SIG-M5 treated with dmso at 0.1 percent for 504 hours (cell line): Measurements from ENCODE around the gene PLGRKT.
"Not testable (repeated sequence)": the region's sequence is repeated elsewhere in the genome, so short reads cannot be mapped to it uniquely, and the experiment has no call there.

Experiments
- DNase-seq: peaks from one replicate; lab custom pipeline; 2025; ENCODE audit not compliant: unreplicated experiment; lab: John Stamatoyannopoulos, UW

Gene PLGRKT

DNA sequence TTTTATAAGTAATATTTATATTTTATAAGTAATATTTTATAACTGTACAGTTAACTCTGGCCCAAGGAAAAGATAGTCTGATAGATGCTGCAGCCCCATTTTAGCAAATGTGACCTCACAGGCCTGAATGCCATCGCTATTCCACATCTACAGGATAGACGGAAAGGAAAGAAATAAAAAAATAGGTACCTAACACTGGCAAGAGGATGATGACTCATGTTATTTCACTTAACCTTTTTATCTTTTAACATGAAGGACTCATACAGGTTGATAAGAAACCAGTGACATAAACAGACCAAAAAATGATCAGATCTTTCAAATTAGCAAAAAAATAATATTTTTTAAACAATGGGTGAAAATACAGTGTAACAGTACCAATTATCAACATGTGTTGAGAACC is 15.3 kb upstream of the PLGRKT start:
- DNase-seq, result no peak

DNA sequence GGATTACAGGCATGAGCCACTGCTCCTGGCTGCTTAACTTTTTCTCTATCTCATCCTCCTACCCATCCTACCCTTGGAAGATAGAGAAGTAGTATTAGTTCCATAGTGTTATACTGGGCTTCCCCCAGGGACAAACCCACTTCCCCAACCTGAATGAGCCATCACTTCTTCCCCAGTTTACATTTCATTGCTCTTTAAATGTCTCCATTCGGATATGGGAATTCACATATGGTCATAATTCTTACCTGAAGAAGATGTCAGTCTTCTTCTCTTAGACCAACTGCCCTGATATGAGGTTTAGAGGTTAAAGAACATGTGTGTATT is 14.5 kb upstream of the PLGRKT start:
- no peak for DNase-seq

- peak; percentile 62 for DNase-seq
Observed at GRCh38 chr9:5450359-5451091, 12.8 kb upstream of the PLGRKT start, which contains the start of gene CD274. Gene CD274, plus strand, starts transcription at chr9:5450542. Its CDS starts 5,572 bp downstream, at chr9:5456114.

GRCh38 chr9:5449521-5450358 is 12.0 kb upstream of the PLGRKT start:
- DNase-seq, result no peak

- no peak for DNase-seq
Observed at GRCh38 chr9:5448461-5449435, 11.0 kb upstream of the PLGRKT start.

GRCh38 chr9:5448016-5448415 is 10.3 kb upstream of the PLGRKT start:
- no peak for DNase-seq

DNA sequence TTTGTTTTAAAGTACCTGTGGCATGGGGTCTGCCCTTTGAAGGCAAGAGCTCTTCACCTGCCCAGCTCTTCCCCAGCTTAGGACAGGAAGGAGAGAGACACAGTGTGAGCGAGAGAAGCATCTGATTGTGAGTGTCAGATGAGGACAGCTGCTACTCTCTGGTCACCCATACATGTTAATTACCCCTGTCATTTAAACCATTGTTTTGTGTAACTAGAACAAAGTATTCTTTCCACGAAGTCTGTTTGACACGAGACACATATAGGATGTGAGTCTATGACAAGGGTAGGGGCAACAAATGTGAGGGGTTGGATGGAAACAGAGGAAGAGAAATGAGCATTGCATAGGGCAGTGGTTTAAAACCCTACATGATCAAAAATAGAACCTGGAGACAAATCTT is 9.6 kb upstream of the PLGRKT start:
- DNase-seq, result no peak

DNA sequence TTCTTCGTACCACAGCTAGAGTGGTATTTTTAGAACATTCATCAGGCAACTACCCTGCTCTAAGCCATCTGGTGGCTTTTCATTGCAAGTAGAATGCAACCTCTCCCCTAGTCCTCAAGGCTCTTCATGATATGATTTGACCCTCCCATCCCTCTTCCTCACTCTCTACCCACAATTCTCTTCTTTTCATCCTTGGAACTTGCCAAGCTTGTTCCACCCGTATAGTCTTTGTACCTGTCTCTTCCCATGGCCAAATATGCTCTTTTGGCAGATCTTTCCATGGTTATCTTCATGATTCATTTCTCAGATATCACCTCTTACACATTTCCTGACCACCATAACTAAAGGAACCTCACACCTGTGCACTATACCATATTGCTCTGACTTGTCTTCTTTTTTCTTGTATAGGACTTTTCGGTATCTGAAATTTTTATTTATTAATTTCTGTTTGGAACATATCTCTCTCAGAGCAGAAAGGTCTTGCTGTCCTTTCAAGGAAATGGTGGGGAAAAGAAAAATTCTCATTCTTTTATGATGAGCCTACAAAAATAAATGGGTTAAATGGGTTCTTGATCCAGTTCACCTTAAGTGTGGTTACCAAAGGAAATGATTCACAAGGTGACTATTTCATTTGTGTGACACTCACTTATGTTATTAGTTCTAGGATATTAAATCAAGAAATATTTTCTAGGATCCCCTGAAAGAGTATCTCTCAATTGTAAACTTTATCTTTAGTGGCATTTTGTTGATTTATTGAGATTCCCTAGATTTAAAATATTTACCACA is 8.9 kb upstream of the PLGRKT start:
- peak; percentile 16 for DNase-seq

- peak; percentile 24 for DNase-seq
Observed at GRCh38 chr9:5445886-5446285, 8.2 kb upstream of the PLGRKT start.

GRCh38 chr9:5445096-5445495 is 7.4 kb upstream of the PLGRKT start:
- not testable (repeated sequence) for DNase-seq

- no peak for DNase-seq
Observed at GRCh38 chr9:5443850-5444249, 6.1 kb upstream of the PLGRKT start.

DNA sequence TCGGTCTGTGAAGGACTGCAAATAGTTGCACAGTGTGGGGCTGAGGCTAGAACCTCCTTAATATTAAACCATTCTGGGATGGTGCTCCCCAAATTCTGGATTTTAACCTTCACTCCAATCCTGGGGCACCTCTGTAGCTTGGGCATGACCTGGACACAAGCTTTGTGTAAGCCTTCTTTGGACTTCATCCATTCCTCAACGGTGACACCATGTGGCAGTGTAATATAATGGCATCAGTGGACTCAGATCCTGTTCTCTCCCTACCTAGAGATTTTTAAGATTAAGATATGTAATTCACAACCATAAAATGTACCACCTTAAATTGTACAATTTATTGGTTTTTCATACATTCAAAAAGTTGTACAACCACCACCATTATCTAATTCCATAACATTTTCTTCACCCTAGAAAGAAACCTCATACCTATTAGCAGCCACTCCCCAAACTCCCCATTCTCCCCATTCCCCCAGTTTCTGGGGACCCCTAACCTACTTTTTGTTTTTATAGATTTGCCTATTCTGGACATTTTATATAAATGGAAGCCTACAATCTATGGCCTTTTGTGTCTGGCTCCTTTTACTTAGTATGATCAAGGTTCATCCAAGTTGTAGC is 4.8 kb upstream of the PLGRKT start:
- peak; percentile 46 for DNase-seq

DNA sequence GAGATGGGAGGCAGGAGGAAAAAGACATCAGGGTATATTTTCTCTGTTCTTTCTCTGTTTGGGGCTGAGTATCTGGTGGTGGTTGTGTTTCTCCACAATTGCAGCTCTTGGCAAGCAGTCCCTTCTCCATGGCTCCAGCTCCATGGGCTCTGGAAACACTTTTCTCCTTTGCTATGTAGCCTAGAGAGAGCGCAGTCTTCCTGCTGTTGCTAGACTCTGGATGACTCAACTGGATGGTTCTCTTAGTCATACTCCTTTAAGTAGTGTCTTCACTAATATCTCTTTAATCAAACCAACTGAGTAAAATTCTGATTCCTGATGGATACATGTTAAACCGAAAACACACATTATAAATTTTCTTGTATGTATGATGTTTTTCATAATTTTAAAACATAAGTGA is 3.3 kb upstream of the PLGRKT start:
- DNase-seq, result no peak

DNA sequence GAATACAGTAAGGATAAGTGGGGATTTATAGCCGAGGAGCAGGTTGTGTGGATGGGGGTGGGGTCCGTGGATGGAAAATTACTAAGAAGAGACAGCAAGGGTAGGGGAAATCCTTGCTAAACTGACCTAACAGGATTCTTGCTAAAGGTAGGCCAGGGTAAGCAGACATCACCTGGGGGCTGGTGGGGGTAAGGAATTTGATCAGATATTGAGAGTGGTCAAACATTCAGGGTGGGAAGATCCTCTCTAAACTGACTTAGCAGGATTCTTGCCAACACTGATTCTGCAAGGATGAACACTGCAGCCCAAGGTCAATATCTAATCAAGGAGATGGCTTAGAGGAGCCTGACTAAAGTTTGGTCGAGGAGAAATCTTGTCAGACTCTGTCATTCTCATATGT is 2.7 kb upstream of the PLGRKT start:
- DNase-seq, result no peak

DNA sequence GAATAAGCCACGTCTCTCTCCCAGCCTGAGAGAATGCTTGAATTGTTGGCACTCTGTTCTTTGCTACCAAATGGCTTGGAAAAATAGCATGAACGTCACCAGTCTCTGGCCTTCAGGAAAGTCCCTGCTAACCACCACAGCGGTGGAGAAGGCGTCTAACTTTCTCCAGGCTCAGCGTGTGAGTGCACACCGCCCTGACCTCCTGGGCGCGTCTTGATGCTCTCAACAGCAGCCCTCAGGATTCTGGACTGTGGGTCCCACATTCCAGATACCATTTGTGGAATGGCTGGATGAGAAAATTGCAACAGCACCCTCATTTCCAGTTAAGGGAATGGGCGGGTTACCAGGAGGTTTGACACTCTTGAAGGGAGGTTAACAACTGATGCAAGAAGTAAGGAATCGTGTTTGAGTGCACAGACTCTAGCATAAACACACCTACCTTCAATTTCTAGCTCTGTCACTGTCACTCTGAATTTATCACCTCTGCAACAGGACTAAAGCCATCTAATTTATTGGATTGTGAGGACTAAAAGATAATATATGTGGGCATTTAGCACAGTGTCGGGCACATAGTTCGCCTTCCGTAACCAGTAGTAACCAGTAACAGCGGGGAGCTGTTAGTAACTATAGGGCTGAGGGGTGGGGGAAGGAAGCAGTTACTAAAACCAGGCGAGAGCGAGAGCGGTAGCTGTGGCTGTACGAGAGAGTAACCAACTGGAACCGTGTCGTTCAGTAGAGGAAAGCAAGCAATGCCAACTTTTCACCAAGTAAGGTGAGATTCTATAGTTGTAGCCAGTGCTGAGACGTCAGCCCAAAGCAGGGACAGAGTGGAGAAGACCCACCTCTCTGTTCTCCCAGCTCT is 807 bp upstream of the PLGRKT start:
- no peak for DNase-seq

GRCh38 chr9:5436441-5436840 is 1.3 kb downstream of the PLGRKT start:
- DNase-seq, result no peak

DNA sequence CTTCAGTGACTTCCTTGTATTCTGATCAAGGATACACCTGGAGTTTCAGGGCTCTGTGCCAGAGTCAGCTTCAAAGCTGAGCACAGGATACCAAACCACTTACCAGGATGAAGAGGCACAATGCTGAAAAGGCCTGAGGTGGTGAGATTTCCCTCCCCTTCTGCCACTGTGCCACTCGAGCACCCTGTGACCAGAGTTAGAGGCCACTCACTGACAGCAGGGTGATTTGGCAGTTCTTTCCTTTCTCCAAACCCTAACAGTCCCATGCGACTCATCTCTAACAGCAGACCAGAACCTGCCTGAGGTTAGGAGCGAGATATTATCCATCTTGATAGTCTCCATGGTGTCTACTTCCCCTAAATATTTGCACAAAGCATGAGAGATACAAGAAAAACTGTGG is 1.8 kb downstream of the PLGRKT start:
- no peak for DNase-seq

DNA sequence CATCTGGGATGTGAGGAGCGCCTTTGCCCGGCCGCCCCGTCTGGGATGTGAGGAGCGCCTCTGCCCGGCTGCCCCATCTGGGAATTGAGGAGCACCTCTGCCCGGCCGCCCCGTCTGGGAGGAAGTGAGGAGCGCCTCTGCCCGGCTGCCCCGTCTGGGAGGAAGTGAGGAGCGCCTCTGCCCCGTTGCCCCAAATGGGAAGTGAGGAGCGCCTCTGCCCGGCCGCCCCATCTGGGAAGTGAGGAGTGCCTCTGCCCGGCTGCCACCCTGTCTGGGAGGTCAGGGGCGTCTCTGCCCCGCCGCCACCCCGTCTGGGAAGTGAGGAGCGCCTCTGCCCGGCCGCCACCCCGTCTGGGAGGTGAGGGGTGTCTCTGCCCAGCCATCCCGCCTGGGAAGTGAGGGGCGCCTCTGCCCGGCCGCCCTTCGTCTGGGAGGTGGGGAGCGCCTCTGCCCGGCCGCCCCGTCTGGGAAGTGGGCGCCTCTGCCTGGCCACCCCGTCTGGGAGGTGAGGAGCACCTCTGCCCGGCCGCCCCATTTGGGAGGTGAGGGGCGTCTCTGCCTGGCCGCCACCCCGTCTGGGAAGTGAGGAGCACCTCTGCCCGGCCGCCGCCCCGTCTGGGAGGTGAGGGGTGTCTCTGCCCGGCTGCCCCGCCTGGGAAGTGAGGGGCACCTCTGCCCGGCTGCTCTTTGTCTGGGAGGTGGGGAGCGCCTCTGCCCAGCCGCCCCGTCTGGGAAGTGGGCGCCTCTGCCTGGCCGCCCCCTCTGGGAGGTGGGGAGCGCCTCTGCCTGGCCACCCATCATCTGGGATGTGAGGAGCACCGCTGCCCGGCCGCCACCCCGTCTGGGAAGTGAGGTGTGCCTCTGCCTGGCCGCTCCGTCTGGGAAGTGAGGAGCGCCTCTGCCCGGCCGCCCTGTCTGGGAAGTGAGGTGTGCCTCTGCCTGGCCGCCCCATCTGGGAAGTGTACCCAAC is 3.6 kb downstream of the PLGRKT start:
- not testable (repeated sequence) for DNase-seq
